GM20431 (cell line): ENCODE measurements around the gene CALML5.

Experiments
- in situ Hi-C: fragments of 300-500 bp; cut with MseI, MboI; formaldehyde crosslinking; loops from one replicate; pipeline ENCODE4 v1.15.0; 2020; ENCODE audit warnings: low sequenced_read_pairs; ENCODE audit not compliant: unreplicated experiment

The CALML5 gene, protein sequence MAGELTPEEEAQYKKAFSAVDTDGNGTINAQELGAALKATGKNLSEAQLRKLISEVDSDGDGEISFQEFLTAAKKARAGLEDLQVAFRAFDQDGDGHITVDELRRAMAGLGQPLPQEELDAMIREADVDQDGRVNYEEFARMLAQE

DNA sequence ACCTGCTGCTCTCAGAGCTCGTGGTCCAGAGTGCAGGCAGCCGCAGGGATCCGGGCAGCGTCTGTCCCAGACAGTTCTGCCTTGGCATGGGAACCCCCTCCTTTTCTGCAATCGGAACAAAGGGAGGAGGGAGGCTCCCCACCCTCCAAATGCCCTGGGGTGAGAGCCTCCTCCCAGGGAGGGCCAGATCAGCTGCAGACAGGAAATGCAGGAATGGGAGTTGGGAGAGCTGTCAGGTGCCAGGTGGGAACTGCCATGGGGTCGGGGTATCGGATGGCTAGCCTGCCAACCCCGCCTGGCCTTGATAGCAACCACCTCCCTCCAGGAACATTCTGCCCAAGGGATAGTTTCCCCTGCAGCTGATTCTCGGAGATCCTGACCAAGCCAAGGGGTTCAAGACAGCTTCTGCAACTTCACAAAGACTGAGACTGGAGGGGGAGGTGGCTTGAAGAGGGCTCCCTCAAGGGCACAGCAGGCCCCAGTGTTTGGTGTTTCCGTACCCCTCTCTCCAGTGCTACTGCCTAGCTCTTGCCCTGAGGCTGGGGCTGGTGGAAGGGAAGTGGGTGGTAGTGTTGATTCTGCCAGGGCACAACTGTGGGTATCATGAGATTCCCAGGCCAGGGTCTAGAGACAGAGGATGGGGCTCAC, at the start of gene CALML5:
TSS of gene CALML5 (minus strand) at position 78 of the 648 bp plus-strand sequence. CDS start 132 bp downstream, outside the sequence.
- in situ Hi-C loops: no loop called here

DNA sequence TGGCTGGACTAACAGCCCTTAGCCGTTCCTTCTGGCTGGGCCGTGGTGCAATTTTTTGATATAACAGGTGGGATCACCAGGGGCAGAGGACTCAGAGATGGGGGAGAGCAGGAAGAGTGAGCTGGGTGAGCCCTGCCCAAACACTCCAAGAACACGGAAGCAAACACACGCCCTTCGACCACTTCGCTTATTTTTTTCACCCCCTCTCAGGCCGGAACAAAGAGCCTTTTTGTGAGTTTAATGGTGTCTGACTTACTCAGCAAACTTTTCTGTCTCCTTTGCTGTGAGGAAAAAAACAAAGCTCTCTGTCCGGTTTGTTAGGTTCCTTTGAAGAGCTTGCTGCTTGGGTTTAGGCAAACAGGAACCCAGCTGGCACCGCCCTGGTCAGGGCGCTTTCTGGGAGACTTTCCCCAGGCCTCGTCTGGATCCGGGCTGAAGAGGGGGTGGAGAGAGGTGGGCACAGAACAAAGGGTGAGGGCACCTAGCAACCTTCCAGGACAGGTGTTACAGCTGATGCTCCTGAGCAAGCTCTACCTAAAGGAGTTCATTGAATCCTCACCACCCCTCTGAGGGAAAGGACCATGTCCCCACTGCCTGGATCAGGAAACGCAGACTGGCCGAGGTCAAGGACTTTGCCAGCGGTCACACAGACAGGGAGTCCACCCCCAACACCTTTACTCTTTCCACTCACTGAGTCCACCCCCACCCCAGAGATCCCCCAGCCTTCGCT, 48.7 kb upstream of the CALML5 start:
- in situ Hi-C loops: no loop called here

DNA sequence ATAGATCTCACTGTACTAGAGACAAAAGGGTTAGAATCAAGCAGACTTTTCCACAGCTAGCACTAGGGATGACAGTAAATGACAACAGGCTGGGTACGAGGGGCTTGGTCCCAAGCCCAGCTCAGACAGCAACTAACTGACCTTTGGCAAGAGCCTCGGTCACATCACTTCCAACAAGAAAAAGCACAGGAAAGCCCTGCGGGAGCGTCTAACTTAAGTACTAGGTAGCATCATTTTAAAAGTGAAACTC, 48.2 kb upstream of the CALML5 start:
- in situ Hi-C loops: no loop called here

DNA sequence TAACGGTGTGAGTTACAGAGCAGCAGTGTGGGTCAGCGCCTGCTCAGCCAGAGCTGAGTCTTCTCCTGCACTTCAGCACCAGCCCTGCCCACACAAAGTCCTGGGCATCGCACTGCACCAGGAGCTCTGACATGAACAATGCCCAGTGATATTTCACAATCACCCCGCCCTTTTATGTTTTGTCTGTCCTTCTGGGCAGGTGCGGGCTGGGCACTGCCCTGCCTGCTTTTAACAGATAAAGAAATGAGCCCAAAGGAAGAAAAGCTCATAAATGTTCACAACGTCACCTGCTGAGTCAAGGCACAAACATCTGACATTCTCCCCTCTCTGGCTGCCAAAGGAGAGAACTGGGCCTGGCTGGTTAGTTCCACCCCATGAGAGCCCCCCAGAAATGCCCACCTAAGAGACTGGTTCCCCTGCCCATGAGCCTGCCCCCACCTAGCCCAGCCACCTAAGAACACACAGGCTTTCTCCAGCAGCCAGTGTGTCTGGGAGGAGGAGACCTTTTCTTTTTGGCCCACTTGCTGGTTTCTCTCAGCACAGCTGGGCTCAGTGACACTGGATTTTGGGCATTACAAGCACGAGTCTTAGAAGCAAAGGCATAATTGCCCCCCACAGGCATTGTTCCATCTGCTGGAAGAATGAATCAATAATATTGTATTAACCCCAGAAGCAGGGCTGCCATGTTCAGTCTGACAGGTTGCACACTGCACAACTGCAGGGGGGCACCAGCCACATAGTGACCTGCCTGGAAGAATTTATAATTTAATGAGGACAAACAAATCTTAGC, 47.7 kb upstream of the CALML5 start:
- in situ Hi-C loops: no loop called here

DNA sequence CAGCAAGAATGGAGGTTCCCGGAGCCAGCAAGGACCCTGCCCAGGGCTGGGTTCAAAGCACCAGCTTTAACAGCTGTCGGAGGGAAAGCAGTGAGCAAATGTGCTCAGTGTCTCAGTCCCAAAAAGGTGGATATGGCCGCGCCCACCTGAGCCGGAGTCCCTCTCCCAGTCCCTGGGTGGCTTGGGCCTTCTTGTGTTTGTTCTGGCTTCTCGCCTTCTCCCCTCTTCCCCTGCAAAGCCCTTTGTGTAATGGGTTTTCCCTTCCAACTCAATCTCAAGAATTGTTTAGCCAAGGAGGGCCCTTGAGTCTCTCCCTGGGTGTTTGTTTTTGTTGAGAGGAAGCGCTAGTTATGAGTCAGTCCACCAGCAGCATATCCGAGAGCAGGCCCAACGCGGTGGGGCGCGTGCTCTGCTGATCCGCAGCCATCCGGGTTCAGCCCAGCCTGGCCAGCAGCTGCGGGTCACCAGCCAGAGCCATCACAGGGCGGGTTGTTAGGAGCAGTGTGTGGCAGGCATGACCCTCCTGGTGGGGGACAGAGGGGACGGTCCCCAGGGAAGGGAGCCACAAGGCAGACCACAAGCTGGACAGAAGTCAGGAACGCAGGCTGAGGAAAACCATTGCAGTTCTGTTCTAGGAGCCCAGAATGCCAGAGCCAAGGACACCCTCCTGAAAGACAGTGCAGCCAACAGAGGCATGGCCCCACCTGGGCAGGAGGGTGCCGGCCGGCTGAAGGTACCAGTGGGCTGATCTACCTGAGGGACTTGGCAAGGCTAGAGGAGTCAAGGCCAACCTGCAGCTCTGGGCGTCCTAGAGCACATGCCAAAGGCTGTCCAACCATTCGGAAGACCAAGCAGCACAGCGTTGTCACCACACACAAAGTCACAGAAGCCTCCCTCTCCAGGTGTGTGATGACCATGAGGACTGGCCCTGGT, 46.7 kb upstream of the CALML5 start:
- in situ Hi-C loops: no loop called here

DNA sequence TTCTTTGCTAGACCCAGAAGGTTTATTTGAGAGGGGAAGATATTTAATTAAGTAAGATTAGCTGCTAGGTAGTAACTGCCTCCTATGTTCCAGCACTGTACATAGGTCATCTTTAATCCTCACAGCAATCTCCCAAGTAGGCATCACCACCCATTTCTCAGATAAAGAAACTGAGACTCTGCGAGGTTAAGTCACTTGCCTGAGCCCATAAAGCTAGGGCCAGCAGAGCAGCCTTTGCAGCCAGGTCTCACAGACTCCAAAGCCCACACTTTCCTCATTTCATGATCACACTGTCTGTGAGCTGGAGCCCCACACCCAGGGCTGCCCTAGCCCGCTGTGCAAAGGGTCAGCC, 46.0 kb upstream of the CALML5 start:
- in situ Hi-C loops: no loop called here

DNA sequence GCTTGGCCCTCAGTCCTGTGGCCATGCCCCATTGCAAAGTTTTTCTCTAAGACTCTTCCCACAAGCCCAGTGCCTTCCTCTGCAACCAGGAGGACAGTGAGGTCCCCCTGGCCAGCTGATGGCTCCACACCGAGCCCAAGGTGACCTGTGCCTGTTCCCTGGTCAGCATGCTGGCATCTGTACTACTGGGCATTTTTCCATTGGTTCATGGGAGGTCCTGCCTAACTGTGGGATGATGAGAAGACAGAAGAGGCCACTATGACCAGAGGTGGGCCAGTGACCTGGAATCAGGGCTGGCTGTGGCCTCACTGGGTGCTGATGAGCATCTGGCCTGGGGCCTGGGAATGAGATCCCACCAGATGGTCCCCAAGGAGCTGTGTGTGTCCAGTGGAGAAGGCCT, 45.6 kb upstream of the CALML5 start:
- in situ Hi-C loops: no loop called here

DNA sequence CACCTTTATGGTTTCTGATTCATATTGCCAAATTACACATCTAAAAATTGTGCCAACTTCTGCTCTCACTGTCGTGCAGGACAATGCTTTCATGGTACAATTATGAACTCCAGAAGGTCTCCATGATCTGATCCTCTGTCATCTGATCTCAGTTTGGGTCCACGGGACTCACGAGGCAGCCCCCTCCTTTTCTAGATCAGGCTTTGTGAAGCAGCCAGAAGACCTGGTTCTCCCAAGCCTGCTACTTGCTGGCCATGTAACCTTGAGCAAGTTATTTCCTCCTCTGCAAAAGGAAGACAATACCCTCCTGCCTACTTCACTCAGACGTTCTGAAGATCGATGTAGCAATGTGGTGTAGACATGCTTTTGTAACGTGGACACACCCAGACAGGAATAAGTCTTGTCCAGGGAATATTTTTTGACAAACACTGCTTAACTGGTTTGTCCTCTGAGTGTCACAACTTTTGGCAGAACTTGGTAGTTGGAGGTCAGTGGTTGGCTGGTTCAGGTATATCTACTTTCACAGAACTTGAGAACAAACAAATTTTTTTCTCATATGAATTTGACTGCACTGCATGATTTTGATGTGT, 44.9 kb upstream of the CALML5 start:
- in situ Hi-C loops: no loop called here

DNA sequence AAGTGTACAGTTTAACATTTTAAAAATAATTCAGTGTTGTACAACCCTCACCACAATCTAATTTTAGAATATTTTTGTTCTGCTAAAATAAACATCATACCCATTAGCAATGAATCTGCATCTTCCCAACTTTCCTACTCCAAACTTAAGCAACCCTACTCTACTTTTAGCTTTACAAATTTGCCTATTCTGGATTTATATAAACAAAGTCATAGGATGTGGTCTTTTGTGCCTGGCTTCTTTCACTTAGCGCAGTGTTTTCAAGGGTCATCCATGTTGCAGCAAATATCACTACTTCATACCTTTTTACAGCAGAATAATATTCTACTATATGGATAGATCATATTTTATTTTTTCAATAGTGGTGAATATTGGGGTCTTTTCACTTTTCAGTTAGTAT, 44.3 kb upstream of the CALML5 start:
- in situ Hi-C loops: no loop called here

DNA sequence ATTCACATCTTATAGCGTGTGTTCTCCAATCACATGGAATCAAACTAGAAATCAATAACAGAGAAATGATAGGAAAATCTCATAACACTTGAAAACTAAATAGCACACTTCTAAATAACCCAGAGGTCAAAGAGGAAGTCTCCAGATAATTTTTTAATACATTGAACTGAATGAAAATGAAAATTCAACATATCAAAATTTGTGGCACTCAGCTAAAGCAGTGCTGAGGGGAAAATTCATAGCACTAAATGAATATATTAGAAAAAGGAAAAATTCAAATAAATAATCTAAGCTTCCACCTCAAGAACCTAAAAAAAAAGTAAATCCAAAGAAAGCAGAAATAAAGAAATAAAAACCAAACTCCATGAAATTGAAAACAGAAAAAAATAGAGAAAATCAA, 42.7 kb upstream of the CALML5 start:
- in situ Hi-C loops: no loop called here

DNA sequence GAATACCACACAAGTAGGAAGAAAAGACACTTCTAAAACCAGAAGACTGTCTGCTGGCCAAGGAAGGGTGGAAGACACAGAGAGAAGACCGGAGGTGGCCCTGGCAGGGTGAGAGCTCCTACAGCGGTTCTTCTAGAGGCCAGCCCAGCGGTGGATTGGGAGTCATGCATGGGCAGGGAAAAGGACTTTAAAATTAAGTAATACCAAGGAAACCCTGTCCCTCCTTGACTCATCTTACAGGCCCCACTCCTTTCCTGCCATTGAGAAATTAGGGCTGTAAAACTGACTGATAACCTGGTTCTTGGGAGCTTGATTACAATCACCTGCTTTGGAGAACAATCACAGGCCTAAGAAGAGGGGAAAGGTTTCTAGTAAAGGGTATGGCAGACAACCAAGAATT, 41.5 kb upstream of the CALML5 start:
- in situ Hi-C loops: no loop called here

DNA sequence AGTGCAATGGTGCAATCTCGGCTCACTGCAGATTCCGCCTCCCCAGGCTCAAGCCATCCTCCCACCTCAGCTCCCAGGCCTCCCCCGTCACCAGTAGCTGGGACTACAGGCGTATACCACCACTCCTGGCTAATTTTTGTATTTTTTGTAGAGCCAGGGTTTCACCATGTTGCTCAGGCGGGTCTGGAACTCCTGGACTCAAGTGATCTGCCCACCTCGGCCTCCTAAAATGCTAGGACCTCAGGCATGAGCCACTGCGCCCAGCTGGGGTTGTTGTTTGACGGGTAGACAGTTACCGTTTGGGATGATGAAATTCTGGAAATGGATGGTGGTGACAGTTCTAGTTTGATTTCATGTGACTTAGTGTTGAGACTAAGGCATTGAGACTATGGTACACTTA, 40.7 kb upstream of the CALML5 start:
- in situ Hi-C loops: no loop called here

DNA sequence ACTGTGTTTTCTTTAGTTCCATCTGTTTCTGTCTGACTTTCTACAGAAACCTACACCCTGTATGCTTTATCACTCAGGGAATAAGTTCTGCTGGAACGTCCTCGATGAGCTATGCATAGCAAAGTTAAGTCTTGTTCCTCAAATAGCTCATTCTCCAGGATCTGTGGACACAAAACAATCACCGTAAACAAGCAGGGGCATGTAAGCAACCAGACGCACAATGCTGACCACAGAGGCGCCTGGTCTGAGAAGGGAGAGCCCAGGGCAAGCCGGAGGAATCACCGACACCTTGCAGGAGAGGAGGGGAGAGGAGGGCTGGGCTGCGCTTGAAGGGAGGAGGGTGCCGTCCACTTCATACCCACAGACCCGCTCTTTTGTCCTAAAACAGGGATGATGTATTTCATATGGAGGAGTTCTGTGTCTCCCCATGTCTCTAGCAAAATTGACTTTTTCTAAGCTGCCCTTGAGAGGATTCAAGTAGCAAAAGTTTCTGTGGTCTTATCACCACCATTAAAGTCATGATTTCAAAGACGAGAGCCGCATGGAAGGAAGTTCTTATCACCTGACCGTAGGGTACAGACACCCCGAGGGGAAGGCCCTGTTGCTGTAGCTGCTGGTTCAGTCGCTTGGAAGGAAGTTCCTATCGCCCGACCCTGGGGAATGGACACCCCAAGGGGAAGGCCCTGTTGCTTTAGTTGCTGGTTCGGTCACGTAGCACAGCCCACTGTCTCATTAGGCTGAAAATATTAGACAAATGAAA, 39.7 kb upstream of the CALML5 start:
- in situ Hi-C loops: no loop called here

DNA sequence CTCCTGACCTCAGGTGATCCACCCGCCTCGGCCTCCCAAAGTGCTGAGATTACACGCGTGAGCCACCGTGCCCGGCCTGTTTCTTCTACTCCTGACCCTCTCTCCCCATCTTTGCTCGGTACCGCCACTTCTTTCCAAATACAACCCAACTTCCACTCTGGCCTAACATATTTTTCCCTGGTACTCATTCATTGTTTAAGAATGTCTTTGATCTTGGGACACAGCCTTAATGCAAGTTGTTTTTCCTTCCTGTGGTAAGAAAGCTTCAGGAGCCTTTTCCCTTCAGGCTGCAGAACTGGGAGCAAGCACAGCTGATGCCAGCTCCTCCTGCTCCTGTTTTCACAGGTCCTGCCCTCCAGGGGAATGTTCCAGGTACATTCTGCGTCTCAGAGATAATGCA, 39.1 kb upstream of the CALML5 start:
- in situ Hi-C loops: no loop called here

DNA sequence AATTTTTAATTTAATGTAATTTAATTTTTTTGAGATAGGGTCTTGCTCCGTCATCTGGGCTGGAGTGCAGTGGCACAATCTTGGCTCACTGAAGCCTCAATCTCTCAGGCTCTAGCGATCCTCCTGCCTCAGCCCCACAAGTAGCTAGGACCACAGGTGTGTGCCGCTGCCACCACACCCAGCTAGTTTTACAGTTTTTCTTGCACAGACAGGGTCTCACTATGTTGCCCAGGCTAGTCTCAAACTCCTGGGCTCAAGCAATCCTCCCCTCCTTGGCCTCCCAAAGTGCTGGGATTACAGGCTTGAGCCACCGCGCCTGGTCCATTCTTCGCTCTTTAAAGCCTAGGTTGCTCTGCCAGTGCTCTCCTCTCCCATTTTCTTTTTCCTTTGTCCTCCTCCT, 38.3 kb upstream of the CALML5 start:
- in situ Hi-C loops: no loop called here

DNA sequence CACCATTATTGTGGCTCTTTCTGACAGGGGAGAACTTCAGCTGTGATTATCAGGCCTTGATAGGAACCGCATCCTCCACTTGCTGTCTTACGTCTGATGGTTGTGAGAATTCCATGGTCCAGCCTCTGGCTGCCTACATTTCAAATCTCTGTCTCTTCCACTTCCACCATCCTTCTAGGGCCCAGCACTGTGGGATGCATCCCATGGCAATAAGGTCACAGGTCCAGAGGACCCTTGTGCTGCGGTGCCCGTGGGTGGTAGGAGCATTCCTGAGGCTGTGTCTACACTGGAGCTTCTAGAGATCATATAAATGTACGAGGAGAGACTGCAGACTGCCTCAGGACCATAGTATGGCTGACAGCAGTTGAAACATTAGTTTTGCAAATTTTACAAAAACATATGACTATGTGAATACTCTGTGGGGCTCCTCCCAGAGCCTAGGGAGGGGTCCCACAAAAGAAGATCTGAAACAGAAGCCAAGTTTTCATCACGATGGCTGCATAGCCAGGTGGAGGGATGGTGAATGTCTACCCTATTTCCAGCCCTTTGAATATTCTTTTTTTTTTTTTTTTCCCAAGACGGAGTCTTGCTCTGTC, 37.2 kb upstream of the CALML5 start:
- in situ Hi-C loops: no loop called here

DNA sequence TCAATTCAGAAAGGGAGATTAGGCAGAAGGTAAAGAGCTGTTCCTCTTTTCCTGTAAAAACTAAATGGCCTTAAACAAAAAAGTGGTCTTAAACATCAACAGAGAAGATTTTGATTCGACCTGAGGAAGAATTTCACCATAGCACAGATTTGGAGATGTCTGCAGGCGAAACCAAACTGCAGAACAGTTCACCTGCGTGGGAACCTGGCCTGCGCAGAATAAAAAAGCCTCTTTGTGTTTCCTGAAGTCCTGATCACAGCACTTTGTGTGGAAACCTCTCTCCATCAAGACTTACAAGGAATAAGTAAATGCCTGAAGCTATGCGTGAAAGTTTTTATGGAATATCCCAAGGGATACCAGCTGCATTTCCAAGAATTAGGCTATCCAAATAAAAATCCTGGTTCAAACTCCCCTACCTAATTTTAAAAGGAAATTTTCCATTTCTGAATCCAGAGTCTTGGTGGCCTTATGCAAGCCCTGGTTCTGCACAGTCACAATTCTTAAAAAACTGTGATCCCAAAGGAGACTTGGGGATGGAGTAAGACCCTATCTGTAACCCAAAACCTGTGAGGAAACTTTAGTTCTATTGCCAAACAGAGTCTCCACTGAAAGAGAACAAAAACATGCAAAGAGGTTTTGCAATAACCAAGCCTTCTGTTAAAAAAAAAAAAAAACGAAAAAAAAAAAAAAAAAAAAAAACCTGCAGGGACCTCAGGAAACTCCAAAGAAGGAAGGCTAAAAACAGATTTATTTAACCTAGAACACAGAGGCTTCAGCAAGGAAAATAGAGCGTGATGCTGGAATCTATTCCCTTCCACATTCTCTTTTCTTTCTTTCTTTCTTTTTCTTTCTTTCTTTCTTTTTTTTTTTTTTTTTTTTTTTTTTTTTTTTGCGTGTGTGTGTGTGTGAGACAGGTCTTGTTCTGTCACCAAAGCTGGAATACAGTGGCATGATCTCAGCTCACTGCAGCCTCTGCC, 35.8 kb upstream of the CALML5 start:
- in situ Hi-C loops: no loop called here
